Keratinocyte (primary cell): ENCODE data around the gene C10orf71. TPM values are rescaled to one million over a fixed set of nuclear protein-coding genes. Genes with fewer than 3 reads are reported as not detected.

Experiments used
- DNase-seq: peaks from one replicate; pipeline ENCODE4 v3.0.0-alpha.2; 2011; ENCODE audit warnings: low read depth, missing footprints, low spot score
- FAIRE-seq: peaks from 2 replicates; lab custom pipeline; 2011; peaks lifted over from hg19 to GRCh38; lab: Jason Lieb, UNC
- H2AFZ ChIP-seq: 2 replicates; pipeline ENCODE4 v1.6.0; 2012; ENCODE audit warnings: low read length, control low read depth, inconsistent platforms; ENCODE audit not compliant: control insufficient read depth
- H3K27ac ChIP-seq: 2 replicates; pipeline ENCODE4 v1.5.1; 2011; ENCODE audit warnings: low read length; ENCODE audit not compliant: control insufficient read depth, insufficient read depth
- H3K27me3 ChIP-seq: 3 replicates; pipeline ENCODE4 v1.6.0; 2011; ENCODE audit warnings: low read length; ENCODE audit not compliant: control insufficient read depth, insufficient read depth; ENCODE audit errors: extremely low read depth
- H3K36me3 ChIP-seq, 2 experiments: 2 replicates in 1 of 2; 3 replicates in 1 of 2; pipeline ENCODE4 v1.5.1; 2011; ENCODE audit warnings: low read length in 2 of 2, mild to moderate bottlenecking in 1 of 2; ENCODE audit not compliant: control insufficient read depth in 2 of 2, insufficient read depth in 2 of 2; ENCODE audit errors: extremely low read depth in 1 of 2
- H3K4me1 ChIP-seq: 3 replicates; pipeline ENCODE4 v1.5.1; 2011; ENCODE audit warnings: low read length; ENCODE audit not compliant: control insufficient read depth, insufficient read depth; ENCODE audit errors: extremely low read depth
- H3K4me2 ChIP-seq: 3 replicates; pipeline ENCODE4 v1.6.0; 2011; ENCODE audit warnings: low read depth, low read length; ENCODE audit not compliant: control insufficient read depth, insufficient read depth; ENCODE audit errors: extremely low read depth
- H3K4me3 ChIP-seq, 3 experiments: fragments of 200-600 bp in 1 of 3; sonication (generic) in 1 of 3; 2 replicates in 2 of 3; 3 replicates in 1 of 3; pipeline ENCODE4 v1.5.1; 2011 to 2016; ENCODE audit warnings: low read length in 3 of 3, mild to moderate bottlenecking in 3 of 3, control low read depth in 2 of 3, inconsistent platforms in 1 of 3, low read depth in 1 of 3, mixed read lengths in 1 of 3, mixed run types in 1 of 3, moderate library complexity in 1 of 3; ENCODE audit not compliant: control insufficient read depth in 2 of 3, insufficient read depth in 2 of 3; ENCODE audit errors: extremely low read depth in 1 of 3
- H3K79me2 ChIP-seq: 2 replicates; pipeline ENCODE4 v1.6.0; 2012; ENCODE audit warnings: low read length; ENCODE audit not compliant: control insufficient read depth, insufficient read depth
- H3K9ac ChIP-seq: 3 replicates; pipeline ENCODE4 v1.6.0; 2011; ENCODE audit warnings: low read length; ENCODE audit not compliant: control insufficient read depth, insufficient read depth; ENCODE audit errors: extremely low read depth
- H3K9me1 ChIP-seq: 3 replicates; pipeline ENCODE4 v1.6.0; 2011; ENCODE audit warnings: low read length; ENCODE audit not compliant: control insufficient read depth, insufficient read depth; ENCODE audit errors: extremely low read depth
- H3K9me3 ChIP-seq: 2 replicates; pipeline ENCODE4 v1.5.1; 2012; ENCODE audit warnings: low read depth, low read length; ENCODE audit not compliant: control insufficient read depth
- H4K20me1 ChIP-seq: 3 replicates; pipeline ENCODE4 v1.6.0; 2011; ENCODE audit warnings: low read length; ENCODE audit not compliant: control insufficient read depth, insufficient read depth; ENCODE audit errors: extremely low read depth
- EZH2 ChIP-seq: IDR thresholded peaks from one replicate; pipeline ENCODE4 v1.6.1; 2012; ENCODE audit warnings: inconsistent platforms, mild to moderate bottlenecking, low read length, moderate library complexity
- dilution Hi-C: fragments of 300-500 bp; cut with MboI; formaldehyde crosslinking; loops from one replicate; pipeline ENCODE4 v1.7.0; 2020; ENCODE audit warnings: low sequenced_read_pairs; ENCODE audit not compliant: extremely low pct_ligation_motif_present
- polyA plus RNA-seq, 5 experiments: library from polyadenylated mRNA; depleted of rRNA in 3 of 5; stranded (reverse) in 3 of 5; stranded (forward) in 1 of 5; unstranded in 1 of 5; fragments of >200 nt; gene quantifications; 1 replicate in 1 of 5; 2 replicates in 3 of 5; 3 replicates in 1 of 5; pipeline versions ENCODE4 v1.2.1 to v1.2.3, GENCODE V29; 2011 to 2012; ENCODE audit warnings: missing spikeins in 2 of 5, low read depth in 1 of 5, low replicate concordance in 1 of 5
- TF ChIP-seq, protein P1 (sequence below), 3 experiments: IDR thresholded peaks in 1 of 3; conservative IDR thresholded peaks in 1 of 3; optimal IDR thresholded peaks in 1 of 3; 2 replicates in 2 of 3; 3 replicates in 1 of 3; pipeline versions ENCODE3 to v1.5.1; 2011; ENCODE audit warnings: low read length in 3 of 3, mild to moderate bottlenecking in 3 of 3, moderate library complexity in 2 of 3, control low read depth in 1 of 3, inconsistent platforms in 1 of 3; ENCODE audit not compliant: insufficient read depth in 2 of 3; ENCODE audit errors: extremely low read depth in 1 of 3

The C10orf71 gene
- polyA plus RNA-seq, 1 donor (not counting 4 experiments of a cell fraction or from before 2014, with no cell fraction given) = not detected

DNA sequence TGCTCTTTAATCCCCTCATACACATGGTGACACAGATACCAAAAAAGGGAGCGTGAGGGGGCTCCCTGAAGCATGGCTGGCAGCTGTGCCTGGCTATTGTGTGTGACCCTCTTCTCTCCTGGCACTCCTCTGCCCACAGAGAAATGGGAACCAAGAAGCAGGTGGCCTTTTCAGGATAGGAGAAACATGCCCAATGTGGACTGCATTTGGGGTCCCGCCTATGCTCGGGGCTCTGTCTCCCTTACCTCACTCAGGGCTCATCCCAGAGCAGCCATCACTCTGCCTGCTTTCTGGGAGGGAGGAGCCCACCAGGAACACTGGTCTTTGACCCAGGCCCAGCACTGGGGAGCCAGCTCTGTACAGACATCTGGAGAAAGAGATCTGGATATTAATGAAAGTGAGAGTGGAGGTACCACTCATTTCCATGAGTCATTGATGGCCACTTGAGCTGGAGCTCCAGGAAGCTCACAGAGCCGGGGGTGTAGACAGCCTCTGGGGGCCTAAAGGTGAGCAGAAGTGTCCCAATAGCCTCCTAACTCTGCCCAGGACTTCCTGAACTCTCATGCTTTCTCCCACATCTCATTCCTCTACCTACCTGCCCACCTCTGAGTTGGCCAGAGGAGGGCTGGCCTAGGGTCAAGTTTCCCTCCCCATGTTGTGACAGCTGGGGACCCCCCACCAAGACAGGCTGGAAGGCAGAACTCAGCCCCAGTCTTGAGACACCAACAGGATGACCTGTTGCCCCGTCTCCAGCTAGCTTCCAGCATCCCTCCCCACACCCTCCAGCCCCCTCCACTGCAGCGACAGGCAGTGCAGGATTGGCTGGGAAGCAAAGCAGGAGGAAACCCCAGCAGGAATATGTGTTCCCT lies 54.3 kb downstream of the C10orf71 start:
- Histone ChIP-seq H3K9ac (no peak overlapping the region), H3K27ac (no peak overlapping the region), H3K4me3 (no peak overlapping the region), H3K4me2 (no peak overlapping the region), H3K79me2 (no peaks in the 10 kb centered on the region), H3K27me3 (no peaks in the 10 kb centered on the region), H2AFZ (no peak overlapping the region), H3K4me1 (no peaks in the 10 kb centered on the region), H4K20me1 (no peaks in the 10 kb centered on the region), H3K9me1 (no peaks in the 10 kb centered on the region), H3K36me3 (no peaks in the 10 kb centered on the region), H3K9me3 (no peaks in the 10 kb centered on the region)
- dilution Hi-C loops = no loop called here
- FAIRE-seq = no peak
- no peak for TF ChIP-seq EZH2
- TF ChIP-seq, protein P1, sequence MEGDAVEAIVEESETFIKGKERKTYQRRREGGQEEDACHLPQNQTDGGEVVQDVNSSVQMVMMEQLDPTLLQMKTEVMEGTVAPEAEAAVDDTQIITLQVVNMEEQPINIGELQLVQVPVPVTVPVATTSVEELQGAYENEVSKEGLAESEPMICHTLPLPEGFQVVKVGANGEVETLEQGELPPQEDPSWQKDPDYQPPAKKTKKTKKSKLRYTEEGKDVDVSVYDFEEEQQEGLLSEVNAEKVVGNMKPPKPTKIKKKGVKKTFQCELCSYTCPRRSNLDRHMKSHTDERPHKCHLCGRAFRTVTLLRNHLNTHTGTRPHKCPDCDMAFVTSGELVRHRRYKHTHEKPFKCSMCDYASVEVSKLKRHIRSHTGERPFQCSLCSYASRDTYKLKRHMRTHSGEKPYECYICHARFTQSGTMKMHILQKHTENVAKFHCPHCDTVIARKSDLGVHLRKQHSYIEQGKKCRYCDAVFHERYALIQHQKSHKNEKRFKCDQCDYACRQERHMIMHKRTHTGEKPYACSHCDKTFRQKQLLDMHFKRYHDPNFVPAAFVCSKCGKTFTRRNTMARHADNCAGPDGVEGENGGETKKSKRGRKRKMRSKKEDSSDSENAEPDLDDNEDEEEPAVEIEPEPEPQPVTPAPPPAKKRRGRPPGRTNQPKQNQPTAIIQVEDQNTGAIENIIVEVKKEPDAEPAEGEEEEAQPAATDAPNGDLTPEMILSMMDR (optimal IDR thresholded peaks at IDR 0.05 in 1 of 3, IDR thresholded peaks at IDR 0.05 in 1 of 3, conservative IDR thresholded peaks at IDR 0.05 in 1 of 3; ENCODE audit: extremely low read depth in 1 of 3, insufficient read depth in 2 of 3, low read length in 3 of 3) = no peak
- no peak for DNase-seq

GRCh38 chr10:49353895-49354566 lies 55.1 kb downstream of the C10orf71 start:
- DNase-seq (no peak), FAIRE-seq (no peak)
- H3K27me3 ChIP-seq = no peaks in the 10 kb centered on the region
- no peaks in the 10 kb centered on the region for H4K20me1 ChIP-seq
- no peaks in the 10 kb centered on the region for H3K4me1 ChIP-seq
- no peaks in the 10 kb centered on the region for H3K79me2 ChIP-seq
- H3K9me3 ChIP-seq = no peaks in the 10 kb centered on the region
- TF ChIP-seq, protein P1 (optimal IDR thresholded peaks at IDR 0.05 in 1 of 3, IDR thresholded peaks at IDR 0.05 in 1 of 3, conservative IDR thresholded peaks at IDR 0.05 in 1 of 3; ENCODE audit: extremely low read depth in 1 of 3, insufficient read depth in 2 of 3, low read length in 3 of 3) = no peak
- TF ChIP-seq EZH2 = no peak
- no peak overlapping the region for H3K4me3 ChIP-seq
- H3K9ac ChIP-seq = no peak overlapping the region
- H3K27ac ChIP-seq = no peak overlapping the region
- H3K4me2 ChIP-seq = no peak overlapping the region
- H3K36me3 ChIP-seq = no peaks in the 10 kb centered on the region
- no peak overlapping the region for H2AFZ ChIP-seq
- dilution Hi-C loops = no loop called here
- no peaks in the 10 kb centered on the region for H3K9me1 ChIP-seq
